ENCODE measurements around the gene DNAJC1.

DNA sequence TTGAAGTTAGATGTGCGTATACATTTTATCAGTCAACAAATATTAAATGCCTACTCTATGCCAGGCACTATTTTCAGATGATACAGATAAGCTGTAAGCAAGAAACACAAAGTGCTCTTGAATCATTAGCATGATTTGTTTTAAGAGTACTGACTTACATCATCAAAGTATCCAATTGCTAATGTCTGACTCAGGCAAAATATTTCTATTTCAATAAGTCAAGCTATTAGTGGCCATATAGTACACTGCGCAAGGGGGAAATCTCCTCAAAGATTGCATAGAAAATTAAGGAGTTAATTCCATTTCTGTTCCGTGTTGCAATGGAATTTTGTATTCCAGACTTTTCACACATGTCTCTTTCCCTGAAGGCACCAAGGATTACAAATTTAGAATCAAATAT, 46.1 kb upstream of the DNAJC1 start:
- TF ChIP-seq, protein P1, sequence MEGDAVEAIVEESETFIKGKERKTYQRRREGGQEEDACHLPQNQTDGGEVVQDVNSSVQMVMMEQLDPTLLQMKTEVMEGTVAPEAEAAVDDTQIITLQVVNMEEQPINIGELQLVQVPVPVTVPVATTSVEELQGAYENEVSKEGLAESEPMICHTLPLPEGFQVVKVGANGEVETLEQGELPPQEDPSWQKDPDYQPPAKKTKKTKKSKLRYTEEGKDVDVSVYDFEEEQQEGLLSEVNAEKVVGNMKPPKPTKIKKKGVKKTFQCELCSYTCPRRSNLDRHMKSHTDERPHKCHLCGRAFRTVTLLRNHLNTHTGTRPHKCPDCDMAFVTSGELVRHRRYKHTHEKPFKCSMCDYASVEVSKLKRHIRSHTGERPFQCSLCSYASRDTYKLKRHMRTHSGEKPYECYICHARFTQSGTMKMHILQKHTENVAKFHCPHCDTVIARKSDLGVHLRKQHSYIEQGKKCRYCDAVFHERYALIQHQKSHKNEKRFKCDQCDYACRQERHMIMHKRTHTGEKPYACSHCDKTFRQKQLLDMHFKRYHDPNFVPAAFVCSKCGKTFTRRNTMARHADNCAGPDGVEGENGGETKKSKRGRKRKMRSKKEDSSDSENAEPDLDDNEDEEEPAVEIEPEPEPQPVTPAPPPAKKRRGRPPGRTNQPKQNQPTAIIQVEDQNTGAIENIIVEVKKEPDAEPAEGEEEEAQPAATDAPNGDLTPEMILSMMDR (IDR thresholded peaks at IDR 0.05) = no peak
- no peak for TF ChIP-seq POLR2AphosphoS5 (IDR thresholded peaks at IDR 0.05; ENCODE audit: low read depth, low read length)
- TF ChIP-seq, protein P2, sequence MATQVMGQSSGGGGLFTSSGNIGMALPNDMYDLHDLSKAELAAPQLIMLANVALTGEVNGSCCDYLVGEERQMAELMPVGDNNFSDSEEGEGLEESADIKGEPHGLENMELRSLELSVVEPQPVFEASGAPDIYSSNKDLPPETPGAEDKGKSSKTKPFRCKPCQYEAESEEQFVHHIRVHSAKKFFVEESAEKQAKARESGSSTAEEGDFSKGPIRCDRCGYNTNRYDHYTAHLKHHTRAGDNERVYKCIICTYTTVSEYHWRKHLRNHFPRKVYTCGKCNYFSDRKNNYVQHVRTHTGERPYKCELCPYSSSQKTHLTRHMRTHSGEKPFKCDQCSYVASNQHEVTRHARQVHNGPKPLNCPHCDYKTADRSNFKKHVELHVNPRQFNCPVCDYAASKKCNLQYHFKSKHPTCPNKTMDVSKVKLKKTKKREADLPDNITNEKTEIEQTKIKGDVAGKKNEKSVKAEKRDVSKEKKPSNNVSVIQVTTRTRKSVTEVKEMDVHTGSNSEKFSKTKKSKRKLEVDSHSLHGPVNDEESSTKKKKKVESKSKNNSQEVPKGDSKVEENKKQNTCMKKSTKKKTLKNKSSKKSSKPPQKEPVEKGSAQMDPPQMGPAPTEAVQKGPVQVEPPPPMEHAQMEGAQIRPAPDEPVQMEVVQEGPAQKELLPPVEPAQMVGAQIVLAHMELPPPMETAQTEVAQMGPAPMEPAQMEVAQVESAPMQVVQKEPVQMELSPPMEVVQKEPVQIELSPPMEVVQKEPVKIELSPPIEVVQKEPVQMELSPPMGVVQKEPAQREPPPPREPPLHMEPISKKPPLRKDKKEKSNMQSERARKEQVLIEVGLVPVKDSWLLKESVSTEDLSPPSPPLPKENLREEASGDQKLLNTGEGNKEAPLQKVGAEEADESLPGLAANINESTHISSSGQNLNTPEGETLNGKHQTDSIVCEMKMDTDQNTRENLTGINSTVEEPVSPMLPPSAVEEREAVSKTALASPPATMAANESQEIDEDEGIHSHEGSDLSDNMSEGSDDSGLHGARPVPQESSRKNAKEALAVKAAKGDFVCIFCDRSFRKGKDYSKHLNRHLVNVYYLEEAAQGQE (IDR thresholded peaks at IDR 0.05; ENCODE audit: insufficient read depth in 1 of 2, low read depth in 2 of 2, low read length in 1 of 2) = no peak

All from Panc1 (cell line).